ENCODE measurements around the gene KRT35. TPM values are rescaled to one million over a fixed set of nuclear protein-coding genes. Genes with fewer than 3 reads are reported as not detected.

KRT35 gene
- total and polyA plus RNA-seq, 2 of the 13 experiments (the other 11 are each of a cell fraction or from before 2014, with no cell fraction given): not detected

- TF ChIP-seq LBX2 (CRISPR knock-in tag; IDR thresholded peaks at IDR 0.05; ENCODE audit: borderline replicate concordance): no peak
- 0 out of 2 replicates have a peak, but pooled peaks have one; percentile 16 for TF ChIP-seq ZNF263 (CRISPR knock-in tag; IDR thresholded peaks at IDR 0.05)
- TF ChIP-seq KLF6 (CRISPR knock-in tag; IDR thresholded peaks at IDR 0.05): no peak
- no peak for TF ChIP-seq PBX3 (CRISPR knock-in tag; IDR thresholded peaks at IDR 0.05; ENCODE audit: borderline replicate concordance)
- TF ChIP-seq ZBED4 (CRISPR knock-in tag; IDR thresholded peaks at IDR 0.05; ENCODE audit: borderline replicate concordance): no peak
- TF ChIP-seq HOXA5 (CRISPR knock-in tag; IDR thresholded peaks at IDR 0.05): no peak
- TF ChIP-seq SOX6 (IDR thresholded peaks at IDR 0.05): no peak
- no peak; the same call in 1 of the 2 replicates for TF ChIP-seq SOX6 (CRISPR knock-in tag; IDR thresholded peaks at IDR 0.05)
- TF ChIP-seq, protein P1, sequence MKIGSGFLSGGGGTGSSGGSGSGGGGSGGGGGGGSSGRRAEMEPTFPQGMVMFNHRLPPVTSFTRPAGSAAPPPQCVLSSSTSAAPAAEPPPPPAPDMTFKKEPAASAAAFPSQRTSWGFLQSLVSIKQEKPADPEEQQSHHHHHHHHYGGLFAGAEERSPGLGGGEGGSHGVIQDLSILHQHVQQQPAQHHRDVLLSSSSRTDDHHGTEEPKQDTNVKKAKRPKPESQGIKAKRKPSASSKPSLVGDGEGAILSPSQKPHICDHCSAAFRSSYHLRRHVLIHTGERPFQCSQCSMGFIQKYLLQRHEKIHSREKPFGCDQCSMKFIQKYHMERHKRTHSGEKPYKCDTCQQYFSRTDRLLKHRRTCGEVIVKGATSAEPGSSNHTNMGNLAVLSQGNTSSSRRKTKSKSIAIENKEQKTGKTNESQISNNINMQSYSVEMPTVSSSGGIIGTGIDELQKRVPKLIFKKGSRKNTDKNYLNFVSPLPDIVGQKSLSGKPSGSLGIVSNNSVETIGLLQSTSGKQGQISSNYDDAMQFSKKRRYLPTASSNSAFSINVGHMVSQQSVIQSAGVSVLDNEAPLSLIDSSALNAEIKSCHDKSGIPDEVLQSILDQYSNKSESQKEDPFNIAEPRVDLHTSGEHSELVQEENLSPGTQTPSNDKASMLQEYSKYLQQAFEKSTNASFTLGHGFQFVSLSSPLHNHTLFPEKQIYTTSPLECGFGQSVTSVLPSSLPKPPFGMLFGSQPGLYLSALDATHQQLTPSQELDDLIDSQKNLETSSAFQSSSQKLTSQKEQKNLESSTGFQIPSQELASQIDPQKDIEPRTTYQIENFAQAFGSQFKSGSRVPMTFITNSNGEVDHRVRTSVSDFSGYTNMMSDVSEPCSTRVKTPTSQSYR (CRISPR knock-in tag; IDR thresholded peaks at IDR 0.05; ENCODE audit: borderline replicate concordance): no peak
- TF ChIP-seq ELF4 (CRISPR knock-in tag; IDR thresholded peaks at IDR 0.05; ENCODE audit: borderline replicate concordance): no peak
- TF ChIP-seq ZNF12 (CRISPR knock-in tag; IDR thresholded peaks at IDR 0.05): 0 out of 2 replicates have a peak, but pooled peaks have one; percentile 8
- TF ChIP-seq ZMYM3 (CRISPR knock-in tag; IDR thresholded peaks at IDR 0.05): peak; percentile 87
- peak; percentile 46; the same call in 1 of the 2 replicates for TF ChIP-seq SMC3 (IDR thresholded peaks at IDR 0.05; ENCODE audit: low read length)
- no peak for TF ChIP-seq ZBTB3 (CRISPR knock-in tag; IDR thresholded peaks at IDR 0.05; ENCODE audit: borderline replicate concordance, low read depth)
- no peak for TF ChIP-seq SRSF9 (IDR thresholded peaks at IDR 0.05; ENCODE audit: borderline replicate concordance, insufficient read depth, low read depth, low read length, poor library complexity, severe bottlenecking)
- TF ChIP-seq HNRNPH1 (optimal IDR thresholded peaks at IDR 0.05; ENCODE audit: low read depth, low read length): no peak
- no peak for TF ChIP-seq DPF2 (CRISPR knock-in tag; IDR thresholded peaks at IDR 0.05; ENCODE audit: borderline replicate concordance, low read depth)
- no peak for TF ChIP-seq PAWR (CRISPR knock-in tag; IDR thresholded peaks at IDR 0.05; ENCODE audit: borderline replicate concordance)
- no peak for TF ChIP-seq KDM5B (CRISPR knock-in tag; IDR thresholded peaks at IDR 0.05; ENCODE audit: borderline replicate concordance)
These were observed 16.0 kb upstream of the KRT35 start (continued) for GRCh38 chr17:41496803-41497484.
